GM18909 (cell line): ENCODE data around the gene APCDD1L.
"Not testable (repeated sequence)": the region's sequence is repeated elsewhere in the genome, so short reads cannot be mapped to it uniquely, and the experiment has no call there.

Source experiments
- ATAC-seq: cut with Tn5 transposase; IDR thresholded peaks from one replicate; pipeline ENCODE4 v1.9.1; 2021; ENCODE audit warnings: mild to moderate bottlenecking; ENCODE audit not compliant: unreplicated experiment, poor library complexity

The APCDD1L gene

DNA sequence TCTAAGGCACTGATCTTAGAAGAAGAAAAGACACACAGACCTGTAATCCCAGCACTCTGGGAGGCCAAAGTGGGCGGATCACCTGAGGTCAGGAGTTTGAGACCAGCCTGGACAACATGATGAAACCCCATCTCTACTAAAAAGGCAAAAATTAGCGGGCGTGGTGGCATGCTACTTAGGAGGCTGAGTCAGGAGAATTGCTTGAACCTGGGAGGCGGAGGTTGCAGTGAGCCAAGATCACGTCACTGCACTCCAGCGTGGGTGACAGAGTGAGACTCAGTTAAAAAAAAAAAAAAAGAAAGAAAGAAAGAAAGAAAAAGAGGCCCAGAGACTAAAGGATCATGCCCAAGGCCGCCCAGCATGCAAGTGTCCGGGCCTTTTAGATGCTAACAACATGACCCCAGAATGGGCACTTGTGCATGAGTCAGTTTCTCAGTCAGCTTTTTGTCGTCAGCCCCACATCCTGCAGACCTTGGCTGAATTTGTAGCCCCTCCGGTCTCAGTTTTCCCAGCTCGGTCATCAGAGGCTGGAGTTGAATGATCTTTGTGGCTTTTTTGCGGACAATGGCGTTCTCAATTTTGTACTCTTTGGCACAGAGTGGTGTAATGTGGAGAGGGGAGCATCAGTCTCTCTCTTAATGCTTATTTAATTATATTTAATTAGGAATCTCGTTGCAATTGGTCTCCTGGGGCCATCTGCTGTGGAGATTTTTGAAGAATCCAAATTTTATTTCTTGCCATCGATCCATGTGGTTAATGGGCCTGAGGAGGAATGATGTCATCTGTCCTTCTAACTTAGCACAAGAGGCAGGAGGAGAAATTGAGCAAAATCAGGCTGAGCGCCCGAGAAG lies 30.6 kb upstream of the APCDD1L start:
- no peak for ATAC-seq

GRCh38 chr20:58544891-58545290 lies 29.7 kb upstream of the APCDD1L start:
- no peak for ATAC-seq

- ATAC-seq = no peak
Measured at GRCh38 chr20:58544286-58544685, 29.1 kb upstream of the APCDD1L start.

- no peak for ATAC-seq
Measured at GRCh38 chr20:58543274-58543673, 28.1 kb upstream of the APCDD1L start.

DNA sequence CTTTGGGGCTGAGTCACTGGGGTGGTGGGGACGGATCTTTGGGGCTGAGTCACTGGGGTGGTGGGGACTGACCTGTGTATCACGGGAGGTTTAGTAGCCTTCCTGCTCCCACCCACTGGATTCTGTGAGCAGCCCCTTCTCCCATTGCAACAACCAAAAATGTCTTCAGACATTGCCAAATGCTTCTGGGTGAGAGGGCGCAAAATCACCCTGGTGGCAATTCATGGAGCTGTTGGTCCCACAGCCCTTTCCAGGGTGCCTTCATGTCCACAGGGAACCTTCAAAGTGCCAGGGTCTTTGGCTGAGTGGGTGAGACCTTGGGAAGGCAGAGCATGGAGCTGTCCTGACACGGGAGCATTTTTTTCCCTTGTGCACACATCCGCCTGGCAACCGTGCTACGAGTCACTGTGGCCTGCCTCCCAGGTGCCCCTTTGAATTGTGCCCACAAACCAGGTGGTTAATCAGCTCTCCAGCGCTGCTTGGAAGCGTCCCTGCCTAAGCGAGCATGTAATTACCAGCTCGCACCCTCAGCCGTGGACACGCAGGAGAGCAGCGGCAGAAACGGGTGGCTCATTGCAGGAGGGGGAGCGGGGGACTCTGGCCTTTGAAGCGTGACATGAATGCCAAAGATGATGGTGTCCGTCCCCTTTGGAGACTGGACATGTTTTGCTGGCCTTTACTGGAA lies 27.4 kb upstream of the APCDD1L start:
- ATAC-seq = no peak

DNA sequence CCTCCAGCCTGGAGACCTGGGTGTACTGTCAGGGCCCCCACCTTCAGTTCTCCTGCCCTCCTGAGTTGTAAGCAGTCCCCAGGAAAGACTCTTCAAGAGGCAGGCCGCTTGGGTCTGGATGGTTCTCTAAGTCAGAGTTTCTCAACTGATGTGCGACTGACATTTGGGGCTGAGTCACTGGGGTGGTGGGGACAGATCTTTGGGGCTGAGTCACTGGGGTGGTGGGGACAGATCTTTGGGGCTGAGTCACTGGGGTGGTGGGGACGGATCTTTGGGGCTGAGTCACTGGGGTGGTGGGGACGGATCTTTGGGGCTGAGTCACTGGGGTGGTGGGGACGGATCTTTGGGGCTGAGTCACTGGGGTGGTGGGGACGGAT lies 26.8 kb upstream of the APCDD1L start:
- ATAC-seq = not testable (repeated sequence)

DNA sequence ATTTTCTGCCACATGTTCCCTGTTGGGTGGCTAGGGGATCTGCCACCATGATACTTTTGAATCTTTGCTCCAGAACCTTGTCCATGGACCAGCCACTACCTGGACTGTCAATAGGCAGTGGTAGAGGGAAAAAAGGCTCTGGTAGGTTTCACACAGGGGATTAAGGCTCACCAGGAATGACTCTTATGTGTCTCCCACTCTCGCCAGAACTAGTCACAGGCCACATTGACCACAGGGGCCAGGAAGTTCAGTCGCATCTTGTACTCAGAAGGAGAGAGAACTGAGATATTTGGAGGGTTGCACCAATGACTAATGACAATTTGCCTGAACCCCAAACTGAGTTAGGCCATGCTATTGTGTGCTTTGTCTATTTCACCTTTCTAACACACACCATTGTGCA lies 23.6 kb upstream of the APCDD1L start:
- no peak for ATAC-seq

DNA sequence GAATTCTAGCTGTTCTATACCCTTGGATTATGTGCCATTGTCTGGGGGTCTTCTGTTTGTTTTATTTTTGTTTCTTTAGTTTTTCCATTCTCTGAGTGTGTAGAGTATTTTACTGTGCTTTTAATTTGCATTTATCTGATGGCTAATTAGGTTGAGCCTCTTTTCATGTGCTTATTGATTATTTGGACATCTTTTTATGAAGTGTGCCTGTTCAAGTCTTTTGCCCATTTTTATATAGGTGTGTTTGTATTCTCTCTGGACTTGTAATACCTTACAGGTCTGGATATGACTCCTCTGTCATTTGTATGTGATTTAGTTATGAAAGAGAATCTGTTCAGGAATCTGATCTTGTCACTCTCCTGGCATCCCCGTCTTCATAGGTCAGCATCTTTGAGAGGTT lies 22.6 kb upstream of the APCDD1L start:
- no peak for ATAC-seq

GRCh38 chr20:58536289-58536688 lies 21.1 kb upstream of the APCDD1L start:
- no peak for ATAC-seq

DNA sequence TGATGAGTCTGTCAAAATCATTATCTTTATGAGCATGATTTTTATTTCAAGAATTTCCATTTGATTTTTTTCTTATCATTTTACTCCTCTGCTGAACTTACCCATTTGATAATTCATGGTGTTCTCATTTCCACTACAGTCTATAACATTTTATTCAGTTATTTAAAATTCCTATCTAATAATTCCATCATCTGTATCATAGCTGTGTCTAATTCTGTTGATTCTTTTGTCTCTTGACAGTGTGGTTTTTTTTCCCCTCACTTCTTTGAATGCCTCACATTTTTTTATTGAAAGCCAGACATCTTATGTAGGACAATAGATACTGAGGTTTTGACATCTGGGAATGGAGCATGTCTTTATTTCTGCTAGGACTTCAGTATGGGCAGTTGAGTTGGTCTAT lies 16.5 kb upstream of the APCDD1L start:
- ATAC-seq = no peak

GRCh38 chr20:58531063-58531462 lies 15.9 kb upstream of the APCDD1L start:
- no peak for ATAC-seq

DNA sequence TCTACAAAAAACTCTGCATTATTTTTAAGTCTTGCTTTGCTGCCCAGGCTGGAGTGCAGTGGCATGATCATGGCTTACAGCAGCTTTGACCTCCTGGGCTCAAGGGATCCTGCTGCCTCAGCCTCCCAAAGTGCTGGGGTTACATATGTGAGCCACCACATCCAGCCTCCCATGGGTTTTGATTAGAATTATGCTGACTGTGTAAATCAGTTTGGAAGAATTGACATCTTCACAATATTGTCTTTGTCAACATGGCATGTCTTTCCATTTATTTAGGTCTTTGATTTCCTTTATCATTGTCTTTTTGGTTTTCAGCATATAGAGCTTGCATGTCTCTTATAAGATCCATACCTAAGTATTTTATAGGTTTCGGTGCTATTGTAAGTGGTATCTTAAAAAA lies 13.2 kb upstream of the APCDD1L start:
- ATAC-seq = no peak

GRCh38 chr20:58526411-58526810 lies 11.2 kb upstream of the APCDD1L start:
- no peak for ATAC-seq

DNA sequence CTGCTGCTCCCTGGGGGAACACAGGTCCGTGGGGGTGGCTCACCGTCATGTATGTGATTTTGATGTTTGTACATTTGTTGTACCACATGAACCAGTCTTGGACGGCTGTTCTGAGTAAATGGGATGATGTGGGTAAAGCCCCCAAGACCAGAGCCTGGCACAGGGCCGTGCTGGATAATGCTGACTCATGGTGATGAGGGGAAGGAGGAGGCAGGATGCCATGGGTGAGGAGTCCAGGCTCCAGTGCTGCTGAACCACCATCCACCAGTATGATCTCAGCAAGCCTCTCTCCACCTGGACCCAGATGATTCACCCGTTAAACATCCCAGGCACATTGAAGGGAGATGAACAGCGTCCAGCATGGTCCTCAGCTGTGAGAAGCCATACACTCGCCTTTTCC lies 9.6 kb upstream of the APCDD1L start:
- no peak for ATAC-seq

- no peak for ATAC-seq
Measured at GRCh38 chr20:58523971-58524315, 8.7 kb upstream of the APCDD1L start.

DNA sequence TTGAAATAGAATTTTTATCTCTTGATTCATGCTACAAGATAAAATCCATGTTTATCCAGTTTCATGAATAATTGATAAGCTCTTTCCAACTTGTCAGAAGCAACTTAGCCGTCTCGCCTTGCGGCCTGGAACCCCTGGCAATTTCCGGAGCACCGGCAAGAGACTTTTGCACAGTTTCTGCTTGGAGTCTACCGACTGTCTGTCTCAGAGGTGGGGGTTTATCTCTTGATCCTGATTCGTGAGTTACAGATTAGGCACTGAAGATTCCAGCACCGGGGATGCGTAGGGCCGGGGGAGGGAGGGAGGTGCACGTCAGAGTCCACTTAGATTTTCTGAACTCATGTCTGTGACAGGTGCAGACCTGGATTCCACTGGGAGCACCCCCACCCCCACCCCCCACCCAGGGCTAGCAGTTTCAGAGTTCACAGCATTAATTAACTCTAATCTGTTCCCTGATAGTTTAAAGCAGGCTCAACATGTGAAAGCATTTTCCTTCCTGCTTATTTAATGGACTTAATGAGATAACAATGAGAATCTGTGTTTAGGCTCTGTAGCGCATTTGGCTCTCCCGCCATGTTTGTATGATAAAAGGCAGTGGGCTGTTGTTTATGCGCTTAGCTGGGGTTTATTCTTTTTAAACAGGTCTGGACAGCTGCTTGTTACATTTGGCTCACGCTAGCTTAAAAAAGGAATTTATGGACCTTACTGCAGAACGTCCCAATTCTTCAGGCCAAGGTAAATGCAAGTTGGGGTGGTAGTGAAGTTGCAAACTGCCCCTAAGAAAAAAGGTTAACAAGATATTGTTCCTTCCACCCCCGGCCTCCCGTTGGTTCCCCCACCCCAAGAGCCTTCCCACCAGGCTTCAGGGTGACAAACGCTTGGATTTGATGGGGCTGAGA lies 8.1 kb upstream of the APCDD1L start:
- no peak for ATAC-seq

DNA sequence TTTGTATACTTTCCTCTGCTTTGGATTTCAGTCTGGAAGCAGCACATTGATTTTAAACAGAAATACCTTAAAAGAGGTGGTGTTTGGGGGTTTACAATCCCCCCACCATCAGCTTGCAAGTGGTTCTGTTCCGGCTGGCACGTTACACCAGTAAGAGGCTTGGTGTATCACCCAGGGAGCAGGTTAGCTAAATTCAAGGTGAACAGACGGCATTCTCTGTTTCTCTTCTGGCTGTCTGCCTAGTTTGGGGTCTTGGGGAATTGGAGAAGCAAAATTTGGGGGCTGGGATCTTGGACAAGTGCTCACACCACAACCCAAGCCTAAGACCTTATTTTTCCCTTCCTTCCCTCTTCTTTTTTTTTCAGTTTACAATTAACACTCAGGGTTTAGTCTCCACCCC lies 7.5 kb upstream of the APCDD1L start:
- no peak for ATAC-seq

DNA sequence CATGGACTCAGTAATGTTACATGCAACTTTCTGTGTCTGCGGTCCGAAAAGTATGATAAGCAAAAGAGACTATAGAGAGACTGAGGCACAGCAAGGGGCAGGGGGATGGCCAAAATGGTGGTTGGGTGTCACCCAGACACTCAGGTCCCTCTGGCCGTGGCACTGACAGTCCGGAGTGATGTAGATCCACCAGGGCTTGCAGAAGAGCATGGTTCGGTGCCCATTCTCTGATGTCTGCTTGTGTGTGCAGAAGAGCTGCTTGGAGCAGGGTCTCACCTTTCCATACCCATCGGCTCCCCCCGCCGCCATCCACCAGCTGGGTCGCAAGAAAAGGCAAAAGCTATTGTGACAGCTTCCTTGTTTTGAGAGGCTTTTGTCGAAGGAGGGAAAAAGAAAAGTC lies 6.6 kb upstream of the APCDD1L start:
- ATAC-seq = no peak

DNA sequence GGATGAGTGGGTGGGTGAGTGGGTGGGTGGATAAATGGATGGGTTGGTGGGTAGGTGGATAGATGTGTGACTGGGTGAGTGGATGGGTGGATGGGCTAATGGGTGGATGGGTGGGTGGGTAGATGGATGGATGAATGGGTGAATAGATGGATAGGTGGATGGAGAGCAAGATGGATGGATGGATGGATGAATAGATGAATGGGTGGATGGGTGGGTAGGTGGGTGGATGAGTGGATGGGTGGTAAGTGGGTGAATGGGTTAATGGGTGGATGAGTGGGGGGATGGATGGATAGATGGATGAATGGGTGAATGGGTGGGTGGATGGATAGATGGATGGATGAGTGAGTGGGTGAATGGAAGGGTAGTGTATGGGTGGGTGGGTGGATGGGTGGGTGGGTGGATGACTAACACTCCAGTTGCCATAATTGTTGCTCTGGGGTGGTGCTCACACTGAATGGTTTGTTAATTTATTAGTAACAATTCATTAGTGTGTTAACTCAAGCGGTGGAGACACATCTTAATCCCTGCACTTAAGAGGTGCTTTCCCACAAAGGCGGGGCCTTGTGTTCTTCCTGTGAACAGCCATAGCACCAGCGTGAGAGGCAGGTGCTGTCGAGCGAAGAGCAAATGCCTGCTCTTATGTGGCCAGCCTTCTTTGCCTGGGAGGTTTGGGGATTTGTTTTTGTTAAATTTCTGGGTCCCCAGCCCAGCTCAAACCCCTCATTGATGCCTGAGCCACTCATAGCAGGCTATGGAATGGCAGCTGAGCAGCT lies 4.9 kb upstream of the APCDD1L start:
- ATAC-seq = no peak

DNA sequence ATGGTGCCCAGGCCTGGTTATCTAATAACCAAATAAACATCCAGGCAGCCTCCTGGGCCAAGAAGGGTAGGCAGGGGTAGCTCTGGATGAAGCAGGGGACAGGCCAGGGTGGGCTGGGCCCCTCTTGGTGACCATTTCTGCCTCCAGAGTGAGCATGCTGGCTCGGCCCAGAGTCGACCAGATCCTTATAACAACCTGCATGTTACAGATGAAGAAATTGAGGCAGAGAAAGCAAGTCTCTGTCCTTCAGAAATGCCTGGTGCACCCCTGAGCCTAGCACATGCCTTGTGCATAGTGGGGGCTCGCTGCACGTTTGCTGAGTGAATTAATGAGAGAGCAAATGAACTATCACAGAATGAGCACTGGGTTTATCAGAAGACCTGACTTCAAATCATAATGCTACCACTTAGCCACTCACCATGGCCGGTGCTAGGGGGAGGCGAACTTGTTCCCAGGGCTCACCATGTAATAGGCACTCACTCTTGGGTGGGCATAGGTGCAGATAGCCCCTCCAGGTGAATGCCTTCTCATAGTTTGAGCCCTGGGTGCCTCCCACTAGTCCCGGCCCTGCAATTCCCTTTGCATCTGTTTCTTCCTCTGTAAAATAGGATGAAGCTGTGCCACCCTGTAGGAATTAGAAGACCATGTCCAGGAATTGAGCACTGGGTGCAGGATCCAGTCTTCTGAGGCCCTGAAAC lies 3.8 kb upstream of the APCDD1L start:
- ATAC-seq = no peak
